ENCODE data around the gene DROSHA. TPM values are rescaled to one million over a fixed set of nuclear protein-coding genes. Genes with fewer than 3 reads are reported as not detected.

The DROSHA gene
- total RNA-seq, 1 donor from 2014 or later = 68.2 TPM

DNA sequence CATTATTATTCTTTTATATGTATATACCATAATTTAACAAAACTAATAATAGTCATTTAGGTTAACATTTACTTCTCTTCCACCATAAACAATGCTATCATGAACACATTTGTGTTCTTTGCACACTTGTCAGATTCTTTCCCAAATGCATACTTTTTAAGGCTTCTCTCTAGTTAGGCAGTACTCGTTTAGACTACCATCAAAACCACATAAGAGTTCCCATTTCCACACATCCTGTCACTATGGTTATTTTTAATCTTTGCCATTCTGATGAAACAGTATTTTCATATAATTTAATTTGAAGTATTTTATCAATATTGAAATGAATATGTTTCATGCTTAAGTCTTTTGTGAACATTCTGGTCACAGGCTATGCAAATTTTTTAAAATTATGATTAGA lies 15.1 kb downstream of the DROSHA start:
- no peak for DNase-seq

- DNase-seq = no peak
Observed at GRCh38 chr5:31511305-31511704, 20.6 kb downstream of the DROSHA start.

- DNase-seq = no peak
Observed at GRCh38 chr5:31504529-31504928, 27.4 kb downstream of the DROSHA start.

GRCh38 chr5:31502506-31502905 lies 29.4 kb downstream of the DROSHA start:
- no peak for DNase-seq

DNA sequence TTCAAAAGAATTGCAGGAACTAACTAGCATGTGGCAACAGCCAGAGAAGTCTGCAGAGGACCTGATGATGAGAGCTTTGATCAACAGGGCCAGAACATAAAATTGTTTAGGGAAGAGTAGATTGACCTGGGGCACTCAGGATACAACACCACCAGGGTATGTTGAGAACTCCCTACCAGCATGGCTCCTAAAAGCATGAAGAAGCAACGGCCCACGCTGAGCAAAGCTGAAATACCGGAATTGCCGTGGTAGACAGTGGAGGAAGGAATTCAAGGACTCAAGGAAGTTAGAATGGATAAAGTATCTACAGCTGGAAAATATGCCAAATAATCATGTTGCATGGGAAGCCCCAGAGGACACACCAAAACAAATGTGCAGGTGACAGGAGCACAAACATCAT lies 31.6 kb downstream of the DROSHA start:
- no peak for DNase-seq

- DNase-seq = no peak
Observed at GRCh38 chr5:31496891-31497290, 35.0 kb downstream of the DROSHA start.

GRCh38 chr5:31496301-31496700 lies 35.6 kb downstream of the DROSHA start:
- no peak for DNase-seq

GRCh38 chr5:31495336-31495735 lies 36.6 kb downstream of the DROSHA start:
- DNase-seq = no peak

- no peak for DNase-seq
Observed at GRCh38 chr5:31492869-31493268, 39.0 kb downstream of the DROSHA start.

DNA sequence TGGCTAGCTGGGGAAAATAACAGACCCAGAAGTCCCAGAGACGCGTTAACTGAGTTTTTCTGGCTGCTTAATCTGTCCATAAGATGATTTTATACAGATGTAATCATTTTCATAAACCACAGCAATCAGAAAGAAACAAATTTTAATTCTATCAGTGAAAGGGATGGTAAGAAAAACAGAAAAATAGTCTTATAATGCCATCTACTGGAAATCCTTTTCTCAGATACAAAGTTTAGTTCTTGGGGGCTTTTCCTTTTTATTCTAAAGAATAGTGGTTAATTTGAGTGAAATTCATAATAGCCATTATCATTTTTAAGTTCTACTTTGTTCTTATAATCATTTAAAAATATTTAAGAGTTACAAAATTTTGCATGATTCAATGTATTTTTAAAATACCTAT lies 44.4 kb downstream of the DROSHA start:
- DNase-seq = no peak

GRCh38 chr5:31486441-31486840 lies 45.5 kb downstream of the DROSHA start:
- DNase-seq = no peak

GRCh38 chr5:31485376-31486207 lies 46.3 kb downstream of the DROSHA start:
- DNase-seq = no peak

DNA sequence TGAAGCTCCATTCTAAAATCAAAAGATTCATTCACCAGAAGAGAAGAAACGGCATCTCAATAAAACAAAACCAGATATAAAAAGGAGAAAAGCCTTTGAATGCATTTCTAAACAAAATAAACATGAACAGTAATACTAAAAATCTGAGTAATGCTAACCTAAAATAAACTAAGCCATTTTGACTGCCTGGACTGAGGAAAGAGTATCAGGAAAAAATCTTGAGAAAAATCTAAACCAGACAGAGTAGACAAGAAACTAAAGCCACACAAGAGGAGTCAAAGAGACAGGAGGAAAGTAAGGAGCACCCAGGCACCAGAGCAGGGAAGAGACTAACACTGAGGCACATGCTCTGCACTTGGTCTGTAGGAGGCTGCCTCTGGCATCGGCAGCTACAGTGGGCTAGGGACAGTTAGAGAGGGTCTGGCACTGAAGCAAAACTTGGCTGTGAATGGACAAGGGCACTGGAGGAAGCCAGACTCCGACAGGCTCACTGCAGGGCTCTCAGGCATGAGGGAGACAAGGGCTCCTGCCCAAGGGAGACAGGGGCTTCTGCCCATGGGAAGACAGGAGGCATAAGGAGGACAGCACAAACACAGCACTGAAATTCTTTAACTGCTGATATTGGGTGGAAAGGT lies 50.2 kb downstream of the DROSHA start:
- DNase-seq = no peak

GRCh38 chr5:31479706-31480105 lies 52.2 kb downstream of the DROSHA start:
- DNase-seq = no peak

DNA sequence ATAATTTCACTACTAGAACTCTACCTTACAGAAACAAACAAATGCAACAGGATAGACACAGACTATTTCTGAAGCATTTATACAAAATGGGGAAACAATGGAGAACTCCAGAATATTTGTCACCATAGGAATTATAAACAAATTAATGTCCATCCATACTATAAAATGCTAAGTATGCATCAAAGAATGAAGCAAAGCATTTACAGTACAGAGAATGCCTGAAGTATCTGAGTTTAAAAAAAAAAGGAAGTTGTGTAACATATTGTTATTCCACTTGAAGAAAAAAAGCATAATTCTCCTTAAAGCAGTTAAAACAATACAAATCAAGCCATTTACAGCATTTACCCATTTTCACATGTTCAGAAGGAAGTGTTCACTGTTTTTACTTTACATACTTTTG lies 53.0 kb downstream of the DROSHA start:
- no peak for DNase-seq

DNA sequence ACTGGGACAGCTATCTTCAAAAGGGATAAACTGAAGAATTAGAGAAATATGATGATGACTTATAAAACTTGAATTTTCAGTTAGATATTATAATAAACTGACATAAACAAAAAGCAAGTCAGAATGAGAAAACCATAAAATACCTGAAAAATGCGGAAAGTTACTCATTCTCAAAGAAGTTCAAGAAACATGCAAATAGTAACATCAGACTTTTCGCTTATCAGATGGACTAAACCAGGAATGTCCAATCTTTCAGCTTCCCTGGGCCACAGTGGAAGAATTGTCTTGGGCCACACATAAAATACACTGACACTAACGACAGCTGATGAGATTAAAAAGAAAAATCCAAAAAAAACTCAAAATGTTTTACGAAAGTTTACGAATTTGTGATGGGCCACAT lies 53.9 kb downstream of the DROSHA start:
- no peak for DNase-seq

GRCh38 chr5:31477516-31477915 lies 54.4 kb downstream of the DROSHA start:
- DNase-seq = no peak

- DNase-seq = no peak
Observed at GRCh38 chr5:31476738-31477141, 55.2 kb downstream of the DROSHA start.

- no peak for DNase-seq
Observed at GRCh38 chr5:31471916-31472315, 60.0 kb downstream of the DROSHA start.

DNA sequence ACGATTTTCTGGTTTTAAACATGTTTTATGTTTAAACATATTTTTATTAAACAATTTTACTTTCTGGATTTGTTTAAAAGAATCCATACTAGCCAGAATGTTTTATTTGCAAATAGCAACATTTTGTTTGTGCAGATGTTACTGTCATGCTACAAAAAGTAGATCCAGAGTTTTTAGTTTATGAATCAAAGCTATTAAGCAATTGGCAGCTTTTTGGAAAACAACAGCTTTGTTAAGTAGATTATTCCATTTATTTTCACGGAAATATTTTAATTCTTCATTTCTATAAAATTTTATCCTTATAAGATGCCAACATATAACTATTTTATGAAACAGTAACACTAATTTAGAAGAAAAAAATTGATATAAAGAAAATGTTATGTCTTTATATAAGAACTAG lies 60.9 kb downstream of the DROSHA start:
- DNase-seq = no peak

DNA sequence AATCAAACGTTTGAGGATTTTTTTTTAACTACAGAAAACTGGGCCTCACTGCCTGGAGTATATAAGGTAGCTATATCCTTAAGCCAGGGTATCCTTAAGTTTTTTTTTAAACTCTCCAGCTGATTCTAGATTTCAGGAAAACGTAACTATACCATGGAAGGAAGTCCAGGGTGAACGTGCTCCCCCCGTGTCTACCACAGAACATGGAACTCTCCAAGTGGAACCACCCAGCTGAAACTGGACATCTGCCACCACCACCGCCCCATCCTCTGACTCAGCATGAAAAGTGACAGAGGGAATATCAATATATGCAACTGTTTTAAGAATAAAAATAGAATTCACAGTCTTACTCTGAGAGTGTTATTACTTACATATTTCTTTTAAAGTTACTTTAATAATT lies 61.3 kb downstream of the DROSHA start:
- no peak for DNase-seq

DNA sequence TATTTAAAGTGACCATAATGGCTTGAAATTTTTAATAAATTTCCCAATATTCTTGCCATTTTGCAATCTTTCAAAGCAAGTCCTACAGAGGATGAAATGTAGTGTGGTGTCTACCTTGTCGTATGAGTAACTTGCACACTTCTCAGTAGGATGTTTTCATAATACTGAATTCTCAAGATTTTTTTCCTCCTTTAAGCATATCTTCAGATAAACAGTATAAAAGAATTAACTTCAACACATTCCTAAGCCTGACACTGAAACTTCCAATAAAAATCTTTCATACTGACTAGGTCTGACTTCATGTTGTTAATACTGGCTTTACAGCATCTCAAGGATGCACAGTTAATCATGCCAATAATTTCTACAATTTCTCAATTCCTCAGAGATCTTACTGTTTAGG lies 62.0 kb downstream of the DROSHA start:
- DNase-seq = no peak

GRCh38 chr5:31469466-31469865 lies 62.4 kb downstream of the DROSHA start:
- DNase-seq = no peak

DNA sequence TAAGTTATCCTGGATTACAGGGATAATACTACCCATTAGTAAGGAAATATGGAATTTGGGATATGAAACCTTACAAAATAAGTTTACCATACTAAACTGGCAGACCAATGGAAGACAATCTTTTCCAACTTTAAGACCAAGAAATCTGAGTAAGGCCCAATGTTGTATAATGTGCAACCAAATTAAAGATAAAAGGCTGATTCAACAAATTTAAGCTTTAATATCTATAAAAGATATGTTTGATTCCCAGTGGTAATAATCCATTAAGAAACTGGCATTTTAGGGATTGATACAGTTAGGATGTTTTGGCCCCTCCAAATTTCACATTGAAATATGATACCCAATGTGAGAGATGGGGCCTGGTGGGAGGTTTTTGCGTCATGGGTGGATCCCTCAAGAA lies 66.6 kb downstream of the DROSHA start:
- no peak for DNase-seq

All from skin of body (tissue), 2 donors.